ENCODE results near the gene DOK3. TPM values are rescaled to one million over a fixed set of nuclear protein-coding genes. Genes with fewer than 3 reads are reported as not detected.

DOK3 gene
- polyA plus RNA-seq, 4 donors: 3.1 to 6.0 (median 4.1) TPM

DNA sequence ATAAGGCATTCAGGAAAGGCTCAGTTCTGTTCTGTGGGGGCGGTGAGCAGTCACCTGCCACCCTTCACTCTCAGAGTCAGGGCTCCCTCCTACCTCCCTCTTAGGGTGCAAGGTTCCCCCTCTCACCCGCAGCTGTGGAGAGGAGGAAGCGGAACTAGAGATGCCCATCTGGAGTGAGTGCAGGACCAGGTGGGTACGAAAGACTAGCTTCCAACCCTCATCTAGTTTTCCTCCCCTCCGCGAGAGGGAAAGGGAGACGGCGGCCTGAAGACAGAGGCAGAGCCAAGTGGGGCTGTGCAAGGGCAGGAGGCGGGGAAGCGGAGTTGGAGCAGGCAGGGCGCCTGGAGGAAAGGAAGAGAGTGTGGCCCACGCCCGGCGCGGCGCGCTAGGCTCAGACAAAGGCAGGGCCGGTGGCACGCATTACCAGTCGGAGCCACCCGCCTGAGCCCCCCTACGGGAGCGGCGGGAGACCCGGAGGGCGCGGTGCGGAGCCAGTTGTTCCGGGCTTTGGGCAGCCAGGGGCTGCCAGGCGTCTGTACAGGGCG, 55.7 kb downstream of the DOK3 start:
- Histone ChIP-seq H3K36me3 (ENCODE audit: control insufficient read depth in 3 of 3, insufficient read depth in 2 of 3, low read depth in 1 of 3, low read length in 3 of 3) (peaks cover 0 to 23% (median 0%) of the 10 kb centered on the region in 3 donors), H3K4me3 (ENCODE audit: low read depth in 1 of 3, low read length in 3 of 3) (peak overlapping the region in 2 of 3 donors; percentile 40 to 53), H3K27me3 (ENCODE audit: control insufficient read depth in 3 of 3, insufficient read depth in 3 of 3, low read length in 3 of 3) (peaks cover 0 to 11% (median 0%) of the 10 kb centered on the region in 3 donors), H3K9me3 (ENCODE audit: control insufficient read depth in 2 of 2, insufficient read depth in 1 of 2, low read depth in 1 of 2, low read length in 1 of 2) (no peaks in the 10 kb centered on the region), H3K4me1 (ENCODE audit: control insufficient read depth in 3 of 3, insufficient read depth in 2 of 3, low read depth in 1 of 3, low read length in 2 of 3) (peaks cover 0 to 17% (median 0%) of the 10 kb centered on the region in 3 donors), H3K27ac (ENCODE audit: low read depth in 1 of 3, low read length in 2 of 3) (peak overlapping the region in 1 of 3 donors; percentile 13)
- FAIRE-seq (no peak), DNase-seq (no peak)
- 3 to 6% (median 5%) methylated on average over 25 to 31 of the region's 31 CpGs for WGBS, 3 donors

DNA sequence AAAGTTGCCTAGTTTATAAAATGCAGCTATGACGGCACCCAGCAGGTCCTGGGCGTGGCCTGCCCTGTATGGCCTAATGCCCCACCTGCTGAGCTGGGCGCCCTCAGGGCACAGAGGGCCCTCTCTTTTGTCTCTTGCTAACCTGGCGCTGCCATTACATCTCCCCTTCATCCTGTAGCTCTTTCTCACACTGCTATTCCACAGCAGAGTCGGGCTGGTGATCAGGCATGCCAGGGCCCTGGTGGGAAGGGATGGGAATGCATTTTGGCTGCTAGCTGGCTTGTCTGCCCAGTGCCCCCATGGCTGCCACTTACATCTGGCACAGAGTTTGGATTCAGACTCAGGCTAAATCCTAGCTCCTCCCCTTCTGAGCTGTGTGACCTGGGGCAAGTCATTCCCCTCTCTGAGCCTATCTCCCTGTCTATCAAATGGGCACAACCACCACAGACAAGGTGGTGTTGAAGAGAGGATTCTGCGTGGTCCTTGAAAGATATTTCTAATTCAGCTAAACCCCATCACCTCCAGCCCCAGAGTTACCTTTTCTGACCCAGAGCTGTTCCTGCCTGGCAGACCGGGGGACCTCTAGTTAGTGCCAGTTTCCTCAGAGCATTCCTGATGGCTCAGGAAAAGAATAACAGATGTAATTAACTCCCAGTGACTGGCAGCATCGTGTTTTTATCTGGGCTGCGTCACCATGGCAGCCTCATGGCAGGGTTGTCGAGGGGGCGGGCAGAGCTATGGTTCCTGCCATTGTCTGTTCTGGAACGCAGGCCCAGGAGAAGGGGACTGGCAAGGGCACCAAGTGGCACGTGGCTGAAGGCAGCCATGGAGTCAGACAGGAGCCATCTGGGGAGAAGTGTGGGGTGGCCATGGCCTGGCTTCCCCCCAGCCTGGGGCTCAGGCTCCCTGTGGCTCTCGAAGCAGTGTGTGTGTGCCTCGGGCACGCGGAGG, 56.7 kb downstream of the DOK3 start:
- WGBS, 3 donors: 69 to 80% (median 79%) methylated on average over 17 of the region's 17 CpGs
- FAIRE-seq: no peak
- Histone ChIP-seq H3K27me3 (ENCODE audit: control insufficient read depth in 3 of 3, insufficient read depth in 3 of 3, low read length in 3 of 3) (peaks cover 0 to 20% (median 0%) of the 10 kb centered on the region in 3 donors), H3K4me3 (ENCODE audit: low read depth in 1 of 3, low read length in 3 of 3) (no peak overlapping the region), H3K36me3 (ENCODE audit: control insufficient read depth in 3 of 3, insufficient read depth in 2 of 3, low read depth in 1 of 3, low read length in 3 of 3) (peaks cover 0 to 13% (median 0%) of the 10 kb centered on the region in 3 donors), H3K27ac (ENCODE audit: low read depth in 1 of 3, low read length in 2 of 3) (no peak overlapping the region), H3K4me1 (ENCODE audit: control insufficient read depth in 3 of 3, insufficient read depth in 2 of 3, low read depth in 1 of 3, low read length in 2 of 3) (peaks cover 0 to 19% (median 0%) of the 10 kb centered on the region in 3 donors), H3K9me3 (ENCODE audit: control insufficient read depth in 2 of 2, insufficient read depth in 1 of 2, low read depth in 1 of 2, low read length in 1 of 2) (no peaks in the 10 kb centered on the region)
- DNase-seq: peak in 1 of 2 donors; percentile 50

Other genes with a start within 250 kb of the DOK3 start
- gene RAB24, start 206.1 kb downstream of the DOK3 start, polyA plus RNA-seq: 10 to 100 TPM; 48.1 to 80.1 (median 73.0) TPM
- 100 to 1,000 TPM; 278 to 457 (median 339) TPM for gene PRELID1, start 206.0 kb downstream of the DOK3 start, polyA plus RNA-seq
- gene MXD3, start 197.9 kb downstream of the DOK3 start, polyA plus RNA-seq: 10 to 100 TPM; 11.9 to 22.9 (median 14.4) TPM
- 100 to 1,000 TPM in 2 of 4 donors, 10 to 100 TPM in 2; 73.6 to 304 (median 158) TPM for gene LMAN2, start 158.2 kb downstream of the DOK3 start, polyA plus RNA-seq
- gene RGS14, start 151.9 kb downstream of the DOK3 start, polyA plus RNA-seq: 10 to 100 TPM; 12.8 to 31.3 (median 20.6) TPM
- gene SLC34A1, start 125.4 kb downstream of the DOK3 start, polyA plus RNA-seq: under 1 TPM in 2 of 4 donors, not detected in 2; 0.01 to 0.07 TPM
- not detected for gene PFN3, start 109.2 kb downstream of the DOK3 start, polyA plus RNA-seq
- 10 to 100 TPM in 3 of 4 donors, under 1 TPM in 1; 0.28 to 22.4 (median 18.6) TPM for gene F12, start 100.3 kb downstream of the DOK3 start, polyA plus RNA-seq
- 10 to 100 TPM; 17.0 to 29.5 (median 24.4) TPM for gene GRK6, start 83.2 kb downstream of the DOK3 start, polyA plus RNA-seq
- gene PRR7, start 63.0 kb downstream of the DOK3 start, polyA plus RNA-seq: 1 to 10 TPM in 3 of 4 donors, under 1 TPM in 1; 0.86 to 3.7 (median 2.0) TPM
- gene DBN1, start 36.2 kb downstream of the DOK3 start, polyA plus RNA-seq: 10 to 100 TPM in 2 of 4 donors, 1 to 10 TPM in 2; 1.6 to 32.0 (median 14.2) TPM
- 10 to 100 TPM in 2 of 4 donors, 1 to 10 TPM in 2; 3.8 to 44.4 (median 18.3) TPM for gene PDLIM7, start 12.2 kb downstream of the DOK3 start, polyA plus RNA-seq
- gene DDX41, start 7.1 kb upstream of the DOK3 start, polyA plus RNA-seq: 10 to 100 TPM; 81.9 to 95.4 (median 87.6) TPM
- gene FAM193B, start 44.7 kb upstream of the DOK3 start, polyA plus RNA-seq: 100 to 1,000 TPM in 2 of 4 donors, 10 to 100 TPM in 2; 68.7 to 336 (median 155) TPM
- 100 to 1,000 TPM in 2 of 4 donors, 10 to 100 TPM in 2; 34.9 to 183 (median 86.3) TPM for gene TMED9, start 82.4 kb upstream of the DOK3 start, polyA plus RNA-seq
- 10 to 100 TPM; 10.5 to 29.0 (median 22.2) TPM for gene B4GALT7, start 90.3 kb upstream of the DOK3 start, polyA plus RNA-seq